ENCODE results near the gene COMMD1.

DNA sequence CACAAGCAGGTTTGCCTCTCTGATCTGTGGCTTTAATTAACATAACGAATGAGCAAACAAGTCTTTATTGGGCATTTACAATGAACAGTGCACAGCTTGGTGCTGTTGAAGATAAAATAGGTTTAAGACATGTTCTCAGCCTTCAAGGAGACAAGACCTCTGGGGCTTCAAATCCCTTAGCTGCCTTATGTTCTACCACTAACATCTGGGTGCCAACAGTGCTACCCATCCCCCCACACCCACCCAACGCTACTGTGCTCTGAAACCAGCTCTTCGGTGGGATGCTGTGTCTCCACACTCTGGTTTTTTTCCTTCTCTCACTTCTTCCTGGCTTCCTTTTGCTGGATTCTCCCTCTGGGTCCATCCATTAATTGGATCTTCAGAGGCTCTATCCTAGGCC is 276.4 kb downstream of the COMMD1 start:
- no peak for TF ChIP-seq CTCF (IDR thresholded peaks at IDR 0.05)
- TF ChIP-seq, protein P1, sequence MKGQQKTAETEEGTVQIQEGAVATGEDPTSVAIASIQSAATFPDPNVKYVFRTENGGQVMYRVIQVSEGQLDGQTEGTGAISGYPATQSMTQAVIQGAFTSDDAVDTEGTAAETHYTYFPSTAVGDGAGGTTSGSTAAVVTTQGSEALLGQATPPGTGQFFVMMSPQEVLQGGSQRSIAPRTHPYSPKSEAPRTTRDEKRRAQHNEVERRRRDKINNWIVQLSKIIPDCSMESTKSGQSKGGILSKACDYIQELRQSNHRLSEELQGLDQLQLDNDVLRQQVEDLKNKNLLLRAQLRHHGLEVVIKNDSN (IDR thresholded peaks at IDR 0.05; ENCODE audit: borderline replicate concordance, low read depth): no peak
- no peak for TF ChIP-seq MXI1 (IDR thresholded peaks at IDR 0.05; ENCODE audit: low read depth, low read length)
- TF ChIP-seq TAF1 (IDR thresholded peaks at IDR 0.05; ENCODE audit: borderline replicate concordance, low read depth, low read length): no peak
- TF ChIP-seq TEAD4 (IDR thresholded peaks at IDR 0.05; ENCODE audit: borderline replicate concordance, insufficient read depth): no peak
- TF ChIP-seq POLR2AphosphoS5 (IDR thresholded peaks at IDR 0.05; ENCODE audit: low read depth, low read length): no peak
- no peak for TF ChIP-seq RAD21 (IDR thresholded peaks at IDR 0.05; ENCODE audit: low read length)
- TF ChIP-seq EZH2phosphoT487 (IDR thresholded peaks at IDR 0.05; ENCODE audit: borderline replicate concordance, low read depth): no peak
- TF ChIP-seq CHD2 (IDR thresholded peaks at IDR 0.05; ENCODE audit: low read length, partially characterized antibody): no peak
- TF ChIP-seq JUND (IDR thresholded peaks at IDR 0.05): no peak
